HG02973 (cell line): ENCODE results near the gene SLU7.

Experiments
- ATAC-seq: cut with Tn5 transposase; IDR thresholded peaks from one replicate; pipeline ENCODE4 v1.9.1; 2021; ENCODE audit warnings: moderate library complexity; ENCODE audit not compliant: unreplicated experiment

SLU7 gene

GRCh38 chr5:160367885-160368284 is 51.0 kb downstream of the SLU7 start:
- no peak for ATAC-seq

GRCh38 chr5:160367261-160367660 is 51.6 kb downstream of the SLU7 start:
- ATAC-seq: no peak

- ATAC-seq: no peak
Measured at GRCh38 chr5:160366230-160366629, 52.7 kb downstream of the SLU7 start.

GRCh38 chr5:160363660-160364395 is 55.1 kb downstream of the SLU7 start:
- ATAC-seq: no peak

- ATAC-seq: no peak
Measured at GRCh38 chr5:160363211-160363610, 55.7 kb downstream of the SLU7 start.

GRCh38 chr5:160361624-160362228 is 57.2 kb downstream of the SLU7 start:
- ATAC-seq: no peak

GRCh38 chr5:160360310-160360709 is 58.6 kb downstream of the SLU7 start:
- no peak for ATAC-seq

- no peak for ATAC-seq
Measured at GRCh38 chr5:160359816-160360215, 59.1 kb downstream of the SLU7 start.

- ATAC-seq: no peak
Measured at GRCh38 chr5:160359242-160359641, 59.6 kb downstream of the SLU7 start.

GRCh38 chr5:160357861-160358411 is 60.9 kb downstream of the SLU7 start:
- no peak for ATAC-seq

- no peak for ATAC-seq
Measured at GRCh38 chr5:160357394-160357793, 61.5 kb downstream of the SLU7 start.

GRCh38 chr5:160356550-160357347 is 62.1 kb downstream of the SLU7 start:
- ATAC-seq: no peak

- no peak for ATAC-seq
Measured at GRCh38 chr5:160354666-160355065, 64.2 kb downstream of the SLU7 start.

GRCh38 chr5:160353379-160353778 is 65.5 kb downstream of the SLU7 start:
- ATAC-seq: no peak

GRCh38 chr5:160352308-160352707 is 66.6 kb downstream of the SLU7 start:
- ATAC-seq: no peak
